Calu3 (cell line): ENCODE data around the gene CPNE5. TPM values are rescaled to one million over a fixed set of nuclear protein-coding genes. Genes with fewer than 3 reads are reported as not detected.

Experiments
- BruUV-seq: library from RNA; stranded (reverse); fragments of 400-500 nt; replicated peaks from 2 replicates; lab custom pipeline; 2021; lab: Mats Ljungman, UMichigan
- CTCF ChIA-PET: fragments of 300-600 bp; sonication (Branson Sonifier 250); formaldehyde crosslinking; loops from one replicate; lab custom pipeline; 2022; ENCODE audit warnings: antibody characterized with exemption; lab: Charles Lee
- DNase-seq: peaks from one replicate; pipeline ENCODE4 v3.0.0; 2022
- H3K27ac Mint-ChIP-seq: one replicate; pipeline ENCODE4 v1.8.0; 2022; ENCODE audit warnings: mixed read lengths; ENCODE audit not compliant: unreplicated experiment
- H3K27me3 Mint-ChIP-seq: one replicate; pipeline ENCODE4 v1.8.0; 2022; ENCODE audit warnings: mixed read lengths; ENCODE audit not compliant: unreplicated experiment
- H3K36me3 Mint-ChIP-seq: one replicate; pipeline ENCODE4 v1.8.0; 2022; ENCODE audit warnings: mild to moderate bottlenecking, moderate library complexity, mixed read lengths; ENCODE audit not compliant: insufficient read depth, unreplicated experiment
- H3K4me1 Mint-ChIP-seq: one replicate; pipeline ENCODE4 v1.8.0; 2022; ENCODE audit warnings: mild to moderate bottlenecking, low read depth, mixed read lengths; ENCODE audit not compliant: unreplicated experiment
- H3K4me3 Mint-ChIP-seq: one replicate; pipeline ENCODE4 v1.8.0; 2022; ENCODE audit warnings: mild to moderate bottlenecking, low read depth, moderate library complexity, mixed read lengths; ENCODE audit not compliant: unreplicated experiment
- H3K9me3 Mint-ChIP-seq: one replicate; pipeline ENCODE4 v1.8.0; 2022; ENCODE audit warnings: low read depth, mixed read lengths; ENCODE audit not compliant: unreplicated experiment
- CTCF ChIP-seq: fragments of 200-600 bp; IDR thresholded peaks from one replicate; pipeline ENCODE4 v1.8.0; 2022; ENCODE audit warnings: antibody characterized with exemption; ENCODE audit not compliant: unreplicated experiment
- intact Hi-C: fragments of 100-400 bp; cut with micrococcal nuclease; formaldehyde crosslinking; loops from one replicate; pipeline ENCODE4 v1.10.0; 2022; ENCODE audit not compliant: unreplicated experiment
- total RNA-seq: library from RNA; stranded (reverse); gene quantifications from 2 replicates; pipeline ENCODE4 v1.2.3, GENCODE V29; 2022

The CPNE5 gene
- total RNA-seq, 1 experiment from 2014 or later: not detected

- CTCF ChIA-PET: interaction anchor here (0.7 to 1.0 kb wide), 3 partner anchors 19 to 679 kb away, joined by 3 to 5 read pairs (median 3); no protein-coding TSS in a partner anchor
- Mint-ChIP-seq H3K27ac (peak overlapping the region; percentile 16), H3K27me3 (peaks cover 29% of the 10 kb centered on the region), H3K36me3 (no peaks in the 10 kb centered on the region), H3K4me3 (no peak overlapping the region), H3K4me1 (peaks cover 9% of the 10 kb centered on the region), H3K9me3 (no peaks in the 10 kb centered on the region)
- DNase-seq: no peak
- no TSS peak for BruUV-seq
- intact Hi-C loops: no loop called here
- TF ChIP-seq CTCF: no peak
Observed at GRCh38 chr6:36820700-36821580, 18.3 kb downstream of the CPNE5 start.

GRCh38 chr6:36818756-36819155, 20.5 kb downstream of the CPNE5 start:
- H3K9me3 Mint-ChIP-seq: no peaks in the 10 kb centered on the region
- no peak for TF ChIP-seq CTCF
- H3K4me3 Mint-ChIP-seq: no peak overlapping the region
- DNase-seq: no peak
- CTCF ChIA-PET: no interaction called here
- H3K4me1 Mint-ChIP-seq: peaks cover 9% of the 10 kb centered on the region
- H3K27me3 Mint-ChIP-seq: peaks cover 21% of the 10 kb centered on the region
- no peaks in the 10 kb centered on the region for H3K36me3 Mint-ChIP-seq
- intact Hi-C loops: no loop called here
- no peak overlapping the region for H3K27ac Mint-ChIP-seq
- BruUV-seq: no TSS peak

GRCh38 chr6:36817847-36818246, 21.4 kb downstream of the CPNE5 start:
- Mint-ChIP-seq H3K4me3 (no peak overlapping the region), H3K9me3 (no peaks in the 10 kb centered on the region), H3K4me1 (peaks cover 9% of the 10 kb centered on the region), H3K27ac (no peak overlapping the region), H3K36me3 (no peaks in the 10 kb centered on the region), H3K27me3 (peaks cover 21% of the 10 kb centered on the region)
- no peak for DNase-seq
- intact Hi-C loops: no loop called here
- CTCF ChIA-PET: no interaction called here
- no peak for TF ChIP-seq CTCF
- no TSS peak for BruUV-seq

GRCh38 chr6:36817176-36817817, 21.9 kb downstream of the CPNE5 start:
- peaks cover 21% of the 10 kb centered on the region for H3K27me3 Mint-ChIP-seq
- no peak for DNase-seq
- BruUV-seq: no TSS peak
- H3K4me3 Mint-ChIP-seq: no peak overlapping the region
- no peak overlapping the region for H3K27ac Mint-ChIP-seq
- intact Hi-C loops: no loop called here
- CTCF ChIA-PET: no interaction called here
- no peaks in the 10 kb centered on the region for H3K36me3 Mint-ChIP-seq
- TF ChIP-seq CTCF: no peak
- no peaks in the 10 kb centered on the region for H3K9me3 Mint-ChIP-seq
- H3K4me1 Mint-ChIP-seq: peaks cover 9% of the 10 kb centered on the region
